Stimulated activated effector memory CD8-positive, alpha-beta T cell treated with anti-CD3 and anti-CD28 coated beads, Interleukin-12 subunit alpha, Interleukin-12 subunit beta, amount 100 ng/mL, for 72 hours (primary cell): ENCODE results near the gene MAD1L1.

Experiments
- ATAC-seq: fragments of 150-1000 bp; cut with Tn5 transposase; 2 replicates; pipeline ENCODE4 v1.10.0; 2021
- DNase-seq, 2 donors: peaks; one replicate each; pipeline ENCODE4 v3.0.0; 2021 to 2022; ENCODE audit warnings: low spot score in 2 of 2
- H3K27ac Mint-ChIP-seq: one replicate; pipeline ENCODE4 v1.8.0; 2022; ENCODE audit warnings: mild to moderate bottlenecking, mixed read lengths
- H3K36me3 Mint-ChIP-seq: one replicate; pipeline ENCODE4 v1.8.0; 2022; ENCODE audit warnings: mild to moderate bottlenecking, mixed read lengths
- H3K4me1 Mint-ChIP-seq: one replicate; pipeline ENCODE4 v1.8.0; 2022; ENCODE audit warnings: mixed read lengths
- H3K4me3 Mint-ChIP-seq: one replicate; pipeline ENCODE4 v1.8.0; 2022; ENCODE audit warnings: mild to moderate bottlenecking, mixed read lengths
- H3K9me3 Mint-ChIP-seq: one replicate; pipeline ENCODE4 v1.8.0; 2022; ENCODE audit warnings: mixed read lengths

MAD1L1 gene

GRCh38 chr7:1918881-1919525 is 313.7 kb downstream of the MAD1L1 start:
- Mint-ChIP-seq H3K27ac (peak overlapping the region; percentile 82), H3K9me3 (no peaks in the 10 kb centered on the region), H3K4me1 (peaks cover 43% of the 10 kb centered on the region), H3K36me3 (peaks cover 6% of the 10 kb centered on the region), H3K4me3 (peak overlapping the region; percentile 76)
- DNase-seq (no peak), ATAC-seq (no peak)

- DNase-seq: no peak
- Mint-ChIP-seq H3K4me1 (peaks cover 43% of the 10 kb centered on the region), H3K27ac (no peak overlapping the region), H3K9me3 (no peaks in the 10 kb centered on the region), H3K4me3 (no peak overlapping the region), H3K36me3 (peaks cover 6% of the 10 kb centered on the region)
- ATAC-seq: no peak
These were observed 314.6 kb downstream of the MAD1L1 start for GRCh38 chr7:1918063-1918645.

- DNase-seq: no peak
These were observed 315.3 kb downstream of the MAD1L1 start for GRCh38 chr7:1917221-1918062.

GRCh38 chr7:1916601-1916970 is 316.2 kb downstream of the MAD1L1 start:
- Mint-ChIP-seq H3K27ac (peak overlapping the region; percentile 37), H3K36me3 (peaks cover 6% of the 10 kb centered on the region)

More at GRCh38 chr7:1917221-1918062, 315.3 kb downstream of the MAD1L1 start:
- peaks cover 47% of the 10 kb centered on the region for H3K4me1 Mint-ChIP-seq
- H3K27ac Mint-ChIP-seq: no peak overlapping the region
- H3K36me3 Mint-ChIP-seq: peaks cover 6% of the 10 kb centered on the region
- no peak overlapping the region for H3K4me3 Mint-ChIP-seq
- H3K9me3 Mint-ChIP-seq: no peaks in the 10 kb centered on the region
- ATAC-seq: no peak

GRCh38 chr7:1915956-1916600 is 316.7 kb downstream of the MAD1L1 start:
- no peak for ATAC-seq
- Mint-ChIP-seq H3K4me1 (peaks cover 46% of the 10 kb centered on the region), H3K27ac (peak overlapping the region; percentile 37), H3K9me3 (no peaks in the 10 kb centered on the region), H3K4me3 (no peak overlapping the region), H3K36me3 (peaks cover 6% of the 10 kb centered on the region)
- DNase-seq: no peak

More at GRCh38 chr7:1916601-1916970, 316.2 kb downstream of the MAD1L1 start:
- no peak for DNase-seq
- Mint-ChIP-seq H3K4me3 (no peak overlapping the region), H3K4me1 (peaks cover 41% of the 10 kb centered on the region), H3K9me3 (no peaks in the 10 kb centered on the region)
- ATAC-seq: no peak

GRCh38 chr7:1915326-1915725 is 317.4 kb downstream of the MAD1L1 start:
- H3K9me3 Mint-ChIP-seq: no peaks in the 10 kb centered on the region
- peaks cover under 1% of the 10 kb centered on the region for H3K36me3 Mint-ChIP-seq

GRCh38 chr7:1914743-1915142 is 318.0 kb downstream of the MAD1L1 start:
- no peak overlapping the region for H3K4me3 Mint-ChIP-seq
- no peaks in the 10 kb centered on the region for H3K9me3 Mint-ChIP-seq
- DNase-seq (no peak), ATAC-seq (no peak)
- no peak overlapping the region for H3K27ac Mint-ChIP-seq
- peaks cover 36% of the 10 kb centered on the region for H3K4me1 Mint-ChIP-seq
- no peaks in the 10 kb centered on the region for H3K36me3 Mint-ChIP-seq

More at GRCh38 chr7:1915326-1915725, 317.4 kb downstream of the MAD1L1 start:
- Mint-ChIP-seq H3K4me1 (peaks cover 42% of the 10 kb centered on the region), H3K4me3 (no peak overlapping the region), H3K27ac (no peak overlapping the region)
- DNase-seq (no peak), ATAC-seq (no peak)

GRCh38 chr7:1914321-1914720 is 318.4 kb downstream of the MAD1L1 start:
- no peaks in the 10 kb centered on the region for H3K36me3 Mint-ChIP-seq
- H3K27ac Mint-ChIP-seq: no peak overlapping the region
- peaks cover 32% of the 10 kb centered on the region for H3K4me1 Mint-ChIP-seq
- ATAC-seq: no peak
- no peak overlapping the region for H3K4me3 Mint-ChIP-seq
- no peak for DNase-seq
- no peaks in the 10 kb centered on the region for H3K9me3 Mint-ChIP-seq

GRCh38 chr7:1913466-1914282 is 319.1 kb downstream of the MAD1L1 start:
- H3K9me3 Mint-ChIP-seq: no peaks in the 10 kb centered on the region
- DNase-seq (no peak), ATAC-seq (no peak)
- H3K4me1 Mint-ChIP-seq: peaks cover 27% of the 10 kb centered on the region
- H3K36me3 Mint-ChIP-seq: no peaks in the 10 kb centered on the region
- H3K27ac Mint-ChIP-seq: no peak overlapping the region
- H3K4me3 Mint-ChIP-seq: no peak overlapping the region

- Mint-ChIP-seq H3K27ac (no peak overlapping the region), H3K4me3 (no peak overlapping the region), H3K9me3 (no peaks in the 10 kb centered on the region), H3K36me3 (no peaks in the 10 kb centered on the region), H3K4me1 (peaks cover 27% of the 10 kb centered on the region)
- no peak for ATAC-seq
- no peak for DNase-seq
These were observed 319.9 kb downstream of the MAD1L1 start for GRCh38 chr7:1912593-1913465.

- Mint-ChIP-seq H3K9me3 (no peaks in the 10 kb centered on the region), H3K4me3 (no peak overlapping the region), H3K36me3 (no peaks in the 10 kb centered on the region), H3K4me1 (peaks cover 21% of the 10 kb centered on the region), H3K27ac (peak overlapping the region; percentile 20)
- no peak for ATAC-seq
- DNase-seq: no peak
These were observed 321.2 kb downstream of the MAD1L1 start for GRCh38 chr7:1911571-1911970.

GRCh38 chr7:1910827-1911226 is 321.9 kb downstream of the MAD1L1 start:
- Mint-ChIP-seq H3K27ac (peak overlapping the region; percentile 20), H3K9me3 (no peaks in the 10 kb centered on the region), H3K4me3 (no peak overlapping the region), H3K4me1 (peaks cover 19% of the 10 kb centered on the region), H3K36me3 (no peaks in the 10 kb centered on the region)
- DNase-seq (no peak), ATAC-seq (no peak)

GRCh38 chr7:1910081-1910685 is 322.6 kb downstream of the MAD1L1 start:
- H3K9me3 Mint-ChIP-seq: no peaks in the 10 kb centered on the region
- H3K4me1 Mint-ChIP-seq: peaks cover 19% of the 10 kb centered on the region
- H3K4me3 Mint-ChIP-seq: no peak overlapping the region
- DNase-seq: no peak
- no peak for ATAC-seq
- no peak overlapping the region for H3K27ac Mint-ChIP-seq
- H3K36me3 Mint-ChIP-seq: no peaks in the 10 kb centered on the region

- Mint-ChIP-seq H3K9me3 (no peaks in the 10 kb centered on the region), H3K36me3 (no peaks in the 10 kb centered on the region), H3K4me1 (peaks cover 19% of the 10 kb centered on the region)
These were observed 323.3 kb downstream of the MAD1L1 start for GRCh38 chr7:1909476-1909875.

More at GRCh38 chr7:1909476-1909875, 323.3 kb downstream of the MAD1L1 start:
- no peak overlapping the region for H3K4me3 Mint-ChIP-seq
- no peak overlapping the region for H3K27ac Mint-ChIP-seq
- ATAC-seq (no peak), DNase-seq (no peak)
